NK-92 (cell line): ENCODE measurements around the gene ZNG1F.
"Not testable (repeated sequence)": the region's sequence is repeated elsewhere in the genome, so short reads cannot be mapped to it uniquely, and the experiment has no call there.

ENCODE experiments used
- DNase-seq: peaks from one replicate; lab custom pipeline; 2025; ENCODE audit not compliant: unreplicated experiment; lab: John Stamatoyannopoulos, UW

ZNG1F gene

GRCh38 chr9:41087157-41087780, 101.8 kb downstream of the ZNG1F start:
- DNase-seq: not testable (repeated sequence)

- not testable (repeated sequence) for DNase-seq
Observed at GRCh38 chr9:41086685-41087084, 102.4 kb downstream of the ZNG1F start.

- not testable (repeated sequence) for DNase-seq
Observed at GRCh38 chr9:41086215-41086614, 102.9 kb downstream of the ZNG1F start.

- DNase-seq: not testable (repeated sequence)
Observed at GRCh38 chr9:41082358-41082757, 106.8 kb downstream of the ZNG1F start.
